ENCODE measurements around the gene SCN2B.

DNA sequence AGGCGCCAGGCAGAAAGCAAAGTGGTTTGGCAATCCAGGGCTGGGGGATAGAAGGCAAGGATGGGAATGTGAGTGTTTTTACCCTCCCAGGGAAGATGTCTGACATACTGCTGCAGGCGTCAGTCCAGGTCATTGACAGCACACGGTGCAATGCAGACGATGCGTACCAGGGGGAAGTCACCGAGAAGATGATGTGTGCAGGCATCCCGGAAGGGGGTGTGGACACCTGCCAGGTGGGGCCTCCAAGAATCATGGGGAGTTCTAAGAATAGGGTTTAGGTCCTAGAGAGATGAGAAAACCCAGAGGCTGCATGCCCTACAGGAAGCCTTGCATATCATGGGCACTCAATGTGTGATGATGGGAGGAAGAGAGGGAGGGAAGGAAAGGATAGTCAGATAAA is 61.4 kb downstream of the SCN2B start:
- TF ChIP-seq EZH2 (IDR thresholded peaks at IDR 0.05; ENCODE audit: insufficient read depth, poor library complexity, severe bottlenecking) (no peak), EZH2phosphoT487 (IDR thresholded peaks at IDR 0.05; ENCODE audit: insufficient read depth, low read depth) (no peak)
